Frontal cortex (tissue), 4 donors: ENCODE results near the gene SS18. TPM values are rescaled to one million over a fixed set of nuclear protein-coding genes. Genes with fewer than 3 reads are reported as not detected.
A peak's percentile ranks its signal among the peaks of the same experiment; 100 is the strongest.

ENCODE experiments used
- DNase-seq, 2 donors: peaks; one replicate each; pipeline ENCODE4 v3.0.0; 2012; ENCODE audit warnings: low spot score in 2 of 2
- FAIRE-seq: peaks from 2 replicates; lab custom pipeline; 2012; peaks lifted over from hg19 to GRCh38; lab: Jason Lieb, UNC
- total RNA-seq: library from RNA; depleted of rRNA; stranded (reverse); fragments of >200 nt; gene quantifications from one replicate; pipeline ENCODE4 v1.2.3, GENCODE V29; 2014
- donor health status: control.
- donor health status: control.
- donor health status: control.

SS18 gene
- total RNA-seq, 1 donor from 2014 or later = 49.3 TPM

DNA sequence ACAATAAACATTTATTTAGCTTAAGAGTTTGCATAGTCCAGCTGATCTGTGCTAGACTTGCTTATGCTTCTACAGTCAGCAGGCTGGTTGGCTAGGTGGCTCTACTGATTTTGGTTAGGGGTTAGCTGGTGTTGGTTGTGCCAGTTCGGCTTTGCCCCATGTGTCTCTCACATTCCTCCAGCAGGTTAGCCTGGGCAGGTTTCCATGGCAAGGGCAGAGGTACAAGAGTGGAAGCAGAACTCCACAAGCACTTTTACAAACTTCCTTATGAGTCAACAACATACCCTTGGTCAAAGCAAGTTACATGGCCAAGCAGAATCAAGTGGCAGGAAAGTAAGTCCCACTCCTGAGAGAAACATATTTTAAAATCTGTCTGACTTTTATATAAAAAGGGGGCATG, 82.3 kb downstream of the SS18 start:
- no peak for DNase-seq
- FAIRE-seq = no peak

- FAIRE-seq (peak; percentile 21), DNase-seq (no peak)
Measured at GRCh38 chr18:26005950-26006349, 84.5 kb downstream of the SS18 start.

GRCh38 chr18:26004832-26005231, 85.6 kb downstream of the SS18 start:
- DNase-seq (no peak), FAIRE-seq (no peak)

DNA sequence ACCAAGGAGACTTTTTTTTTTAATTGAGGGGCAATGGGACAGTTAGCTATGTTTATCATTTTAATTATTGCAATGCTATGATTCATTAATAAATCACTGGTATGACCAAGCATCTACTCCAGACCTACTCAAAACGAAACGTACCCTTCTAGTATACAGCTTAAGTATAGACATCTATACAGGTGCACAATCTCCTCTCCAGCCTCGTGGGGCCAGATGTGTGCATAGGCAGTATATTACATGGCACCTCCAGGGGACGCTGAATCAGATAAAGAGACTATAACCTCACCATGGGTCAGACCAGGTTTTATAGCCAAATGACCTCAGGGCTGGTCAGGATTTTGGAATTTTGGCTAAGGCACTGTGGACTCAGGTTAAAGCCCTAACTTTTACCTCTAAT, 86.6 kb downstream of the SS18 start:
- FAIRE-seq (no peak), DNase-seq (no peak)

DNA sequence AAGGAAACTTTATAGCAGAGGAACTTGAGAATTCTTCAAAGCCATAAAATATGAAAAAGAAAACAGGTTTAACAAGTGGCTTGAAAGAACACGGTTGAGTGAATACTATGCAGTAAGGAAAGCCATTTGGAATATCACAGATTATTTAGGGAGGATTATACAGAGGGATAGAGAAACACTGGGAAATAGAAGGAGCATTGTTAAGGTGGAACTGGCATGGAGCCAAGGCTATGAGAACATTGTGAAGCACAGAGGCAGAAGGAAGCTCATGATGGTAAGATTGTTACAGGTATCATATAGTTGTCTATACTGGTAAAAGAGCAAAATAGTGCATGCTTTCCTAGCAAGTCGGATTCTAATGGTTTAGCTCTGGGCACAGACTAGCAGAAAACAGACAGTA, 87.1 kb downstream of the SS18 start:
- FAIRE-seq = no peak
- DNase-seq = no peak

GRCh38 chr18:26002375-26002910, 88.0 kb downstream of the SS18 start:
- FAIRE-seq (no peak), DNase-seq (no peak)

DNA sequence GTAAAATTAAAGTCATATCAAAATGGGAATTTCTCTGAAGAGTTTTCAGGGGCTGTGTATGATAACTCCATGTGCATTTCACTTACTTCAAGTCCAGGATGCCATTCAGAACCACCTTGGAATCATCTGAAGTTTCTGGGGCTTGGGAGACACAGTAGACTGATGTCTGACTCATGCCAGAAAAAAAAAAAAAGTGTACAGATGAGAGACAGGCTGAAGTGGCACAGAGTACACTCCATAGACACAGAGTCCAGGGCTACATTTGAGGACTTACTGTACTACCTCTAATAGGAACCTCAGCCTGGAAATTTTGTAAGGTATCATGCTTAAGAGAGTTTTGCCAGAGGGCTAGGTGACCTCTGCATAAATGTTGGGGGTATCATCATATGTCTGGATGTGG, 92.0 kb downstream of the SS18 start:
- FAIRE-seq (no peak), DNase-seq (no peak)

DNA sequence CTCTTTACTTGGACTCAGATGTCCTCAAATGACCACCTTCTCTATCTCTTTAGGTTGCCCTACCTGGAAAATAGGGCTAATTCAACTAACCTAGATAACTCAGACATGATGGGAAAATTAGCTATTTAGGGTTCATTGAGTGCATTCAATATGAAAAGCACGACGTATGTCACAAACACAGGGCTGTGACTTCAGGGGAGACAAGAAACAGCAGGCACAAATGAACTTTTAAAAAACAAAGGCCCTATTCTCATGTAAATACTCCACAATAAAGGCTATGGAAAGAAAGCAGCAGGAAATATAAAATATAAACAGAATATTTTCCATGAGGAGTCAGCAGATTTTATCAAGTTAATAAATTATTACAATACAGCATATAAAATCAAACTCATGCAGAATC, 97.8 kb downstream of the SS18 start:
- DNase-seq = no peak

DNA sequence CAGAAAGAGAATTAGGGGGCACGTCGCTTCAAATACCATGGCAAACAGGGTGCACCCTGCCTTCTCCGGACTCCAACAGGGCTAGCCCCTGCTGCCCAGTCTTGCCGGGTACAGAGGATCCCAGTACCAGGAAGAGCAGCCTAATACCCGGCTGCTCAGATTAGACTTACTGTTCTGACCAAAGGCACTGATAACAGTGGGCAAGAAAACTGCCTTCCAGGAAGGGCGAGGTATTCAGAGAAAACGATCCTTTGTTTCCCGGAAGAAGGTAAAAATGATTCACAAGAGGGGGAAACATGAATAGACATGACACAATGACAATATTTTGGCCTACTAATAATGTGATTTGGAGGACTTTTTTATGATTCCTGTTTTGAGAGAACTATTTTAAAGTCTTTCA, 99.9 kb downstream of the SS18 start:
- FAIRE-seq (no peak), DNase-seq (no peak)

More for the DNA sequence above, 97.8 kb downstream of the SS18 start:
- FAIRE-seq = no peak

DNA sequence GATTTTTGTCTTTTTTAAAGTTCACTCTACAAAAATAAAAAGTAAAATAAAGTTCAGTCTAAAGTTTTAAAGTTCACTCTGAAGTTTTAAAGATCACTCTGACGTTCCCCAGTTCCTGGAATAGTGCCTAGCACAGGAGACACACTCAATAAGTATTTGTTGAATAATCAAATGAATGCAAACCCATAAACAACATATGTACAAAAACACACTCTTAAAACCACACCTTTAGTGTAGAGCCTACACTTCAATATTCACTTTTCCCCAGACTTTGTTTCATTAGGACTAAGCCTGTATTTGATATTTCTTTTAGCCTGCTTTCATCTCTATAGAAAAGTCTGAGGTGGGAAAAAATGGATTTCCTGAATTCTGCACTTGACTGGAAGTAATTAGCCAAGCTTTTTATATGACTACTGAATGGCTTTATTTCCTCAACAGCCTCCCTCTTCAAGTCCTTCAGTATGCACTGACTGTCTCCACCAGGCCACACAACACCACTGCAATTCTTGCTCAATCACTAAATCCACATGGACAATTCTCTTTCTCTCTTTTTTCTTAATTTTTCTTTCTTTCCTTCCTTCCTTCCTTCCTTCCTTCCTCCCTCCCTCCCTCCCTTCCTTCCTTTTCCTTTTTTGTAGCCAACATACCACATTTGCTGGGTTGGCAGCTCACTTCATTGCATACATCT, 104.6 kb downstream of the SS18 start:
- FAIRE-seq = no peak
- no peak for DNase-seq

DNA sequence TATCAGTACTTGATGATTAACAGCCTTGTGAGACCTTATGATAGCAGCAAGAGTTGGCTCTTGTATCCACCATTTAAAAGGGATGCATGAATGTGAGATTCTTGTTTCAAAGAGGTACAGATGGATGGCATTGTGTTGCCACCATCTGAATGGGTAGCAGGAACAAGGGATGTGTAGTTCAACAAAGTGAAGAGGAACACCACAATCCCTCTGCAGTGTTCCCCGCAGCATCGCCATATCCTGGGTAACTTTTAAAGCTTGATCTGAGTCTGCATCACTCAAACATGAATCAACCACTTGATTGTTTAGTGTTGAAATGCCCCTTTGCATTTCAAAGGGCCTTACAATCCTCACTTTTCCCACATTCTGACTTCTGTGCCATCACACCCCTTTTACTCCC, 106.7 kb downstream of the SS18 start:
- DNase-seq = no peak
- no peak for FAIRE-seq

- FAIRE-seq (no peak), DNase-seq (no peak)
Measured at GRCh38 chr18:25982961-25983360, 107.5 kb downstream of the SS18 start.

- DNase-seq (no peak), FAIRE-seq (no peak)
Measured at GRCh38 chr18:25982153-25982552, 108.3 kb downstream of the SS18 start.

GRCh38 chr18:25979369-25980040, 110.9 kb downstream of the SS18 start:
- FAIRE-seq (no peak), DNase-seq (no peak)

DNA sequence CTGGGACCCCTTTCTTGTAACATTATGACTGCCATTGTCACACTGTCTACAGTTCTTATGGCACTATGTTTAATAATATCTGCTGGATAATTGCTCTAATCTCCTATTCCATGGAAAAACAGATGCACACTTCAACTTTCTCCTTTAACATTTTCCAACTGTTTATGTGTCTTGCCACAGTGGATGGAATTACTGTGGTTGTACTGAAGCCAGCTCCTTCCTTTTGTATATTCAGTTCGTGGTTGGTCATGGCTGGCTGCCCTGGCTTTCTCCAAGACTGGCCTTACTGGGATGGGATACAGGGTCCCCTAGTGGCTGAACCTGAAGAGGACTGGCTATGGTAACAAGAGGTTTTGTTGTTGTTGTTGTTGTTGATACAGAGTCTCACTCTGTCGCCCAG, 113.9 kb downstream of the SS18 start:
- FAIRE-seq (no peak), DNase-seq (no peak)

- FAIRE-seq (no peak), DNase-seq (no peak)
Measured at GRCh38 chr18:25974630-25975077, 115.8 kb downstream of the SS18 start.

Other genes starting within 250 kb of the SS18 start
- not detected for gene PSMA8, start 43.3 kb upstream of the SS18 start, total RNA-seq
- gene TAF4B, start 135.8 kb upstream of the SS18 start, total RNA-seq = 2.0 TPM